HG03521 (cell line): ENCODE results near the gene PHF2.

Source experiments
- ATAC-seq: cut with Tn5 transposase; IDR thresholded peaks from one replicate; pipeline ENCODE4 v1.9.1; 2021; ENCODE audit warnings: mild to moderate bottlenecking, moderate library complexity; ENCODE audit not compliant: unreplicated experiment

PHF2 gene

GRCh38 chr9:93585695-93586094, 9.3 kb downstream of the PHF2 start:
- no peak for ATAC-seq

GRCh38 chr9:93586290-93587057, 10.1 kb downstream of the PHF2 start:
- no peak for ATAC-seq

- no peak for ATAC-seq
Measured at GRCh38 chr9:93587284-93587650, 10.9 kb downstream of the PHF2 start.

GRCh38 chr9:93587651-93588347, 11.4 kb downstream of the PHF2 start:
- no peak for ATAC-seq

- no peak for ATAC-seq
Measured at GRCh38 chr9:93588641-93589609, 12.5 kb downstream of the PHF2 start.

- no peak for ATAC-seq
Measured at GRCh38 chr9:93589688-93590087, 13.3 kb downstream of the PHF2 start.

GRCh38 chr9:93590609-93591234, 14.3 kb downstream of the PHF2 start:
- no peak for ATAC-seq

- no peak for ATAC-seq
Measured at GRCh38 chr9:93591301-93592007, 15.1 kb downstream of the PHF2 start.

GRCh38 chr9:93592008-93592642, 15.7 kb downstream of the PHF2 start:
- ATAC-seq, result no peak

GRCh38 chr9:93592643-93593021, 16.2 kb downstream of the PHF2 start:
- ATAC-seq, result no peak

GRCh38 chr9:93593144-93593658, 16.8 kb downstream of the PHF2 start:
- no peak for ATAC-seq

- no peak for ATAC-seq
Measured at GRCh38 chr9:93594041-93594756, 17.8 kb downstream of the PHF2 start.

- ATAC-seq, result no peak
Measured at GRCh38 chr9:93595461-93595860, 19.1 kb downstream of the PHF2 start.

- ATAC-seq, result no peak
Measured at GRCh38 chr9:93595861-93596365, 19.5 kb downstream of the PHF2 start.

GRCh38 chr9:93596399-93596798, 20.0 kb downstream of the PHF2 start:
- no peak for ATAC-seq

GRCh38 chr9:93597142-93597706, 20.8 kb downstream of the PHF2 start:
- no peak for ATAC-seq

- ATAC-seq, result no peak
Measured at GRCh38 chr9:93597871-93598646, 21.7 kb downstream of the PHF2 start.
